GM12875 (cell line): ENCODE results near the gene XRCC4.

Experiments used
- H3K4me3 ChIP-seq: one replicate; pipeline ENCODE4 v1.5.1; 2011; ENCODE audit warnings: low read depth, low read length, control low read depth
- CTCF ChIP-seq: IDR thresholded peaks from 2 replicates; pipeline ENCODE4 v1.5.1; 2011; ENCODE audit warnings: low read depth, mild to moderate bottlenecking, control low read depth, inconsistent platforms, low read length, moderate library complexity, borderline replicate concordance; ENCODE audit not compliant: insufficient read depth

The XRCC4 gene

DNA sequence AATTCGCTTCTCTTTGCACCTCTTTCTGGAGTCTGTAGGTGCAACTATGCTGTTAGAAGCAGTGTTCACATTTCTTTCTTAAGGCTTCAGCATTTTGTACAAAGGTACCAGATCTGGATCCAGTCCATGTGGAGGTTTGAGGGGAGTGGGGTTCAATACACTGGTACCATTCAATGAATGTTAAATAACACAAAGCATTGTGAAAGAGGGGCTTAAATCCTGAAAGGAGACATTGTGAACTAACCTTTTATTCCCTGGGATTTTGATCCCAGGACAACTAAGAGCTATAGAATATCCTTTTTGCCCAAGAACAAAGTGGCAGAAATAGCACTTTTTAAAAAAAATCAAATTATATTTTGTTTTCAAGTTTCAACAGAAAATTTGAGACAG, 286.5 kb downstream of the XRCC4 start:
- no peak overlapping the region for H3K4me3 ChIP-seq
- TF ChIP-seq CTCF: no peak

DNA sequence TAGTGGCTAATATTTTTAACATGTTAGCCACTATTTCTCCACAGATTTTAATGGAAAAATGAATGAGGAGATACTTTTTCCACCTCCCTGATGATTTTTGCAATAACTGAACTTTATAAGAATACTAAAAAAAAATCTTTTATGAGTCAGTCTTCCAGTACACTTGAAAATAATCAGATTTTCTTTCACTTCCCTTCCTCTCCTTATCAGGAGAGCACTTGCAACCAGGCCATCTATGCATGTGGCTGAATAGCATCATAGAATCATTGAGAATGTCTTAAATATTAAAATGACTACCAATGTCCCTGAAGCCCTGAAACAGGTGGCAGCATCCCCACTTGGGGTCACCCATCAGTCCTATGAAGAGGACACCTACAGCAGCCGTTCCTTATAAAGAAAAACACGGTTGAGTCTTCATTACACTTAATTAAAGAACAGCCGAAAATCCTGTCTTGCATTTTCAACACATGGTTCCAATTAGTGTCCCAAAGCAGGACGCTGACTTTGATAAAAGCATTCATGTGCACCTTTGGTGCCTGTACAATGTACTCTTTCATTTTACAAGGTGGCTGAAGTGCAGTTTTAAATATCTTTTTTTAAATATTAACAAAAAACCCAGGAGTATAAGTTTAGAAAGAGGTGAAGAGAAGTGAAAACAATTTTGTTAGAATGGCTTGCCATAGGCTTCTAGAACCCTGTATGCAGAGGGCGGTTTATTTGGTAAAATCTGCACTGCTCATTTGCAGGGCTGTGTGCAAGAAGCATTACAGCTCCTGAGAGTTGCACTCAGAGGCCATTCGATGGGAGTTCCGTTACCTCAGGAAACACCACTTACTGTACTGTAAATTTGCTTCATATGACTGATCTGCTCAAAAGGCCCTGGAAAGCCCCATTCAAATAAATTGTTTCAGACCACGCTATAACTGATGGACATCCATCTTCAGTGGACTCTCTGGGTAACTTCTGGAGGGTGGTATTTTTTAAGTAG, 287.3 kb downstream of the XRCC4 start:
- no peak overlapping the region for H3K4me3 ChIP-seq

DNA sequence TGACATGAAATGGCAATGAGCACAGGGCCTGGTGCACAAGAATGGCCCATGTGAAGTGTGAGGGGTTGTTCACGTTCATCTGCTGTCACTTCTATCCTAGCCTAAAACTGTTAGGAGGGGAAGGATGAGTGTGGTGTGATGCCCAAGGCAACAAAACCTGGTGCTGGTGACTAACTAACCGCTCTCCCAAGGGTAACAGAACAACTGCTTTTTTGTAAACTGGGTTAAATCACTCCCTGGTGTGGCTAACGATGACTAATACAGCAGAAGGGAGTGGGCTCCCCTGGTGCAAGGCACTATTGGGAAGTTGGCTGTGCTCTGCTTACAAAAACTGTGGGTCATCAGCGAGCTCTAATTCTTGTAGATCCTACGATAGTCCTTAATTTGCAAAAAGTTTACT, 291.0 kb downstream of the XRCC4 start:
- no peak for TF ChIP-seq CTCF
- H3K4me3 ChIP-seq: no peak overlapping the region

More for the DNA sequence above, 287.3 kb downstream of the XRCC4 start:
- no peak for TF ChIP-seq CTCF

- no peak for TF ChIP-seq CTCF
- no peak overlapping the region for H3K4me3 ChIP-seq
Observed at GRCh38 chr5:83368835-83369234, 291.5 kb downstream of the XRCC4 start.

DNA sequence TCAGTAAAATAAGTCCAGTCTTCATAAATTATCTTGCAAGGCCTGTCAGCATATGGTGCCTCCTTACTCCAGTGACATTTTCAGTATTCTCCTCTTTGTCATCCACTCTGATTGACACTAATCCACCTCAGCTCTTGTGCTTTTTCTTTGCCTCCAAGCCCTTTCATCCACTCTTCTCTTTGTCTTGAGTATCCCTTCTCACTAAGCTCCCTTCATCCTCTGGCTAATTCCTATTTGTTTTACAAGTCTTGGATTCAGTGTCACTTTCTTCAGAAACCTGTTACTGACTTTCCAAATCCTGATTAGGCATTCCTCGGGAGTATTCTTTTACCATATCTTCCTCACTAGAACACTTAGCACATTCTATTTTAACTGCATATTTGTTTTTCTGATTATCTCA, 293.6 kb downstream of the XRCC4 start:
- no peak overlapping the region for H3K4me3 ChIP-seq
- no peak for TF ChIP-seq CTCF

- no peak overlapping the region for H3K4me3 ChIP-seq
- TF ChIP-seq CTCF: no peak
Observed at GRCh38 chr5:83371726-83372125, 294.4 kb downstream of the XRCC4 start.

DNA sequence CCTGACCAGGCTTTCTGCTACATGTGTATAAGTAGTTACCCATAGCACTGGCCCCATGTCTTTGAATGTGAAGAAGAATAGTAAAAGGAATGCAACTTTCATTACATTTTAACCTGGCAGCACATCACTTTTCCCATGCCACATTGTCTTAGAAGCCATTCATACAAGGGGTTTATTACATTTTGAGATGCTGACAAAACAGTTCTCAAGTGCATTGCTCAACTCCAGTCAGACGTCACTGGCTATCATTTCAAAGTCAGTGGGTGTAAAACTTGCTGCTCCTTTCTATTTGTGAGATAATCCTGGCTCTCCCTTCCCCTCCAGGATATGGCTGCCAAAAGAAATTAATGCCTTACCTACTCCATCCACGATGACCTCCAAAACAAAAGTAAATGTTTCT, 297.2 kb downstream of the XRCC4 start:
- no peak overlapping the region for H3K4me3 ChIP-seq
- no peak for TF ChIP-seq CTCF
